Keratinocyte (primary cell): Measurements from ENCODE around the gene MAGI2.

ENCODE experiments used
- EZH2 ChIP-seq: IDR thresholded peaks from one replicate; pipeline ENCODE4 v1.6.1; 2012; ENCODE audit warnings: inconsistent platforms, mild to moderate bottlenecking, low read length, moderate library complexity
- TF ChIP-seq, protein P1 (sequence below), 3 experiments: IDR thresholded peaks in 1 of 3; conservative IDR thresholded peaks in 1 of 3; optimal IDR thresholded peaks in 1 of 3; 2 replicates in 2 of 3; 3 replicates in 1 of 3; pipeline versions ENCODE3 to v1.5.1; 2011; ENCODE audit warnings: low read length in 3 of 3, mild to moderate bottlenecking in 3 of 3, moderate library complexity in 2 of 3, control low read depth in 1 of 3, inconsistent platforms in 1 of 3; ENCODE audit not compliant: insufficient read depth in 2 of 3; ENCODE audit errors: extremely low read depth in 1 of 3

DNA sequence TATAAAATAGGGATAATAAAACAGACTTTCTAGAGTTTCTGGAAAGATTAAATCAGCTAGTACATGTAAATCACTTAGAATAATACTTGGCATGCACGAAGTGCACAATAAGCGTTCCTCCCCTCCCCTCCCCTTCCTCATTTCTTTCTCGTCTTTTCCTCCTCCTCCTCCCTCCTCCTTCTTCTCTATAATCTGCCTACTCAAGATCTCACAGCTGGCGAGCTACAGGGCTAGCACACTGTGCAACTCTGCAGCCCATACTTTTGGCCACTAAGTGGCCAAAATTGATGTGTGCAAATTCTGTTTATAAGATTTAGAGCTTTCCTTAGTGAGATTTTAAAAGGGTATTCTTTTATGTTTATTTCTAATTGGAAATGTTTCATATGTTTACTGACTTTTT lies 1089.6 kb downstream of the MAGI2 start:
- TF ChIP-seq EZH2 = no peak
- TF ChIP-seq, protein P1, sequence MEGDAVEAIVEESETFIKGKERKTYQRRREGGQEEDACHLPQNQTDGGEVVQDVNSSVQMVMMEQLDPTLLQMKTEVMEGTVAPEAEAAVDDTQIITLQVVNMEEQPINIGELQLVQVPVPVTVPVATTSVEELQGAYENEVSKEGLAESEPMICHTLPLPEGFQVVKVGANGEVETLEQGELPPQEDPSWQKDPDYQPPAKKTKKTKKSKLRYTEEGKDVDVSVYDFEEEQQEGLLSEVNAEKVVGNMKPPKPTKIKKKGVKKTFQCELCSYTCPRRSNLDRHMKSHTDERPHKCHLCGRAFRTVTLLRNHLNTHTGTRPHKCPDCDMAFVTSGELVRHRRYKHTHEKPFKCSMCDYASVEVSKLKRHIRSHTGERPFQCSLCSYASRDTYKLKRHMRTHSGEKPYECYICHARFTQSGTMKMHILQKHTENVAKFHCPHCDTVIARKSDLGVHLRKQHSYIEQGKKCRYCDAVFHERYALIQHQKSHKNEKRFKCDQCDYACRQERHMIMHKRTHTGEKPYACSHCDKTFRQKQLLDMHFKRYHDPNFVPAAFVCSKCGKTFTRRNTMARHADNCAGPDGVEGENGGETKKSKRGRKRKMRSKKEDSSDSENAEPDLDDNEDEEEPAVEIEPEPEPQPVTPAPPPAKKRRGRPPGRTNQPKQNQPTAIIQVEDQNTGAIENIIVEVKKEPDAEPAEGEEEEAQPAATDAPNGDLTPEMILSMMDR (optimal IDR thresholded peaks at IDR 0.05 in 1 of 3, IDR thresholded peaks at IDR 0.05 in 1 of 3, conservative IDR thresholded peaks at IDR 0.05 in 1 of 3; ENCODE audit: extremely low read depth in 1 of 3, insufficient read depth in 2 of 3, low read length in 3 of 3) = no peak
